HepG2 (cell line): Measurements from ENCODE around the gene ASCL2. TPM values are rescaled to one million over a fixed set of nuclear protein-coding genes. Genes with fewer than 3 reads are reported as not detected.

Experiments used
- ATAC-seq: fragments of 200-7000 bp; cut with Tn5 transposase; 3 replicates; pipeline ENCODE4 v1.9.1; 2020; ENCODE audit warnings: mild to moderate bottlenecking, moderate library complexity
- BruUV-seq: library from RNA; stranded (reverse); fragments of 400-500 nt; replicated peaks from 2 replicates; lab custom pipeline; 2021; lab: Mats Ljungman, UMichigan
- CTCF ChIA-PET: fragments of 300-600 bp; formaldehyde crosslinking; extraction: SDS; loops from one replicate; lab custom pipeline; 2021; ENCODE audit warnings: low total read pairs, inconsistent platforms, low intra/inter-chr PET ratio; lab: Yijun Ruan, JAX
- POLR2A ChIA-PET: fragments of 350-600 bp; sonication (Branson Sonifier 250); formaldehyde crosslinking; loops from one replicate; lab custom pipeline; 2020; ENCODE audit warnings: antibody characterized with exemption, inconsistent platforms; lab: Yijun Ruan, JAX
- DNase-seq: peaks from one replicate; pipeline ENCODE4 v3.0.0-alpha.2; 2015; ENCODE audit warnings: low spot score
- FAIRE-seq: peaks from 3 replicates; lab custom pipeline; 2011; peaks lifted over from hg19 to GRCh38; lab: Jason Lieb, UNC
- H2AFZ ChIP-seq: one replicate; pipeline ENCODE4 v1.6.1; 2011; ENCODE audit warnings: low read length, inconsistent platforms
- H3K27ac ChIP-seq: fragments of 300-600 bp; 3 replicates; pipeline ENCODE4 v1.8.0; 2011; ENCODE audit warnings: mixed run types, mild to moderate bottlenecking, mixed read lengths, low read length, inconsistent platforms; ENCODE audit not compliant: insufficient read depth; ENCODE audit errors: extremely low read length
- H3K27me3 ChIP-seq, 2 experiments: fragments of 200-600 bp in 1 of 2; 2 replicates in 1 of 2; 3 replicates in 1 of 2; pipeline versions ENCODE4 v1.6.0 to v1.8.0; 2011; ENCODE audit warnings: low read length in 2 of 2, mild to moderate bottlenecking in 2 of 2, moderate library complexity in 2 of 2, inconsistent platforms in 1 of 2; ENCODE audit not compliant: insufficient read depth in 2 of 2, control insufficient read depth in 1 of 2
- H3K36me3 ChIP-seq, 2 experiments: fragments of 200-600 bp in 1 of 2; replicated peaks in 1 of 2; 2 replicates in 1 of 2; 3 replicates in 1 of 2; pipeline versions ENCODE4 v1.5.1 to v1.8.0; 2011; ENCODE audit warnings: low read length in 2 of 2, inconsistent platforms in 1 of 2; ENCODE audit not compliant: insufficient read depth in 2 of 2, control insufficient read depth in 1 of 2
- H3K4me1 ChIP-seq: 2 replicates; pipeline ENCODE4 v1.5.1; 2012; ENCODE audit warnings: low read length, inconsistent platforms; ENCODE audit not compliant: insufficient read depth
- H3K4me2 ChIP-seq: 2 replicates; pipeline ENCODE4 v1.6.0; 2011; ENCODE audit warnings: low read depth, low read length, inconsistent platforms
- H3K4me3 ChIP-seq, 3 experiments: fragments of 200-600 bp in 1 of 3; sonication (generic), shearing (Covaris generic) in 1 of 3; replicated peaks in 1 of 3; 2 replicates each; pipeline ENCODE4 v1.5.1; 2011 to 2016; ENCODE audit warnings: low read length in 3 of 3, inconsistent platforms in 2 of 3, low read depth in 2 of 3, mild to moderate bottlenecking in 2 of 3, control low read depth in 1 of 3, mixed read lengths in 1 of 3; ENCODE audit not compliant: insufficient read depth in 1 of 3
- H3K79me2 ChIP-seq: one replicate; pipeline ENCODE4 v1.6.1; 2011; ENCODE audit warnings: low read length, inconsistent platforms; ENCODE audit not compliant: insufficient read depth
- H3K9ac ChIP-seq: 2 replicates; pipeline ENCODE4 v1.6.0; 2011; ENCODE audit warnings: mild to moderate bottlenecking, low read depth, low read length, inconsistent platforms; ENCODE audit not compliant: insufficient read depth
- H3K9me3 ChIP-seq: 2 replicates; pipeline ENCODE4 v1.5.1; 2012; ENCODE audit warnings: mild to moderate bottlenecking, low read length
- H4K20me1 ChIP-seq: 2 replicates; pipeline ENCODE4 v1.6.0; 2011; ENCODE audit warnings: inconsistent platforms, mild to moderate bottlenecking, low read length, moderate library complexity; ENCODE audit not compliant: insufficient read depth
- HNF1A ChIP-seq, 2 experiments: sonication (generic) in 1 of 2; formaldehyde crosslinking in 1 of 2; IDR thresholded peaks; 2 replicates each; pipeline versions ENCODE4 v1.4.0 to v1.6.1; 2016 to 2020; ENCODE audit warnings: borderline replicate concordance in 1 of 2, low read depth in 1 of 2, mild to moderate bottlenecking in 1 of 2, missing genetic modification reagents in 1 of 2
- HNRNPUL1 ChIP-seq: fragments of 200-400 bp; formaldehyde crosslinking; IDR thresholded peaks from 2 replicates; pipeline ENCODE4 v1.6.1; 2017; ENCODE audit warnings: low read depth, mild to moderate bottlenecking, low read length, moderate library complexity
- MYC ChIP-seq: sonication (generic); formaldehyde crosslinking; IDR thresholded peaks from 2 replicates; pipeline ENCODE4 v1.9.0; 2021; ENCODE audit warnings: missing genetic modification reagents, borderline replicate concordance
- PHF8 ChIP-seq: sonication (generic); formaldehyde crosslinking; IDR thresholded peaks from 2 replicates; pipeline ENCODE4 v1.5.0; 2020; ENCODE audit warnings: missing genetic modification reagents
- PRDM15 ChIP-seq: sonication (generic); formaldehyde crosslinking; IDR thresholded peaks from 2 replicates; pipeline ENCODE4 v1.4.0; 2020; ENCODE audit warnings: missing genetic modification reagents
- SP5 ChIP-seq: IDR thresholded peaks from 2 replicates; pipeline ENCODE4 v1.6.1; 2016; ENCODE audit warnings: low read depth, borderline replicate concordance
- TGIF2 ChIP-seq: IDR thresholded peaks from 2 replicates; pipeline ENCODE4 v1.6.1; 2016; ENCODE audit warnings: control low read depth, missing compliant biosample characterization
- ZNF256 ChIP-seq: sonication (generic); formaldehyde crosslinking; conservative IDR thresholded peaks from 2 replicates; pipeline ENCODE4 v1.4.0; 2020; ENCODE audit warnings: missing genetic modification reagents
- WGBS: methylation state at CpG from one replicate; pipeline ENCODE4 v1.1.6; 2017; ENCODE audit warnings: low lambda C conversion rate; 5-methylcytosine and 5-hydroxymethylcytosine counted together
- in situ Hi-C: cut with HindIII; loops from 2 replicates; pipeline ENCODE4 v1.10.0; 2017; ENCODE audit warnings: low pct_unique_long_range_greater_than_20kb; ENCODE audit not compliant: extremely low pct_ligation_motif_present
- intact Hi-C: fragments of 100-400 bp; cut with micrococcal nuclease; formaldehyde crosslinking; loops from one replicate; pipeline ENCODE4 v1.10.0; 2022; ENCODE audit not compliant: unreplicated experiment
- polyA plus RNA-seq, 8 experiments: library from polyadenylated mRNA; depleted of rRNA in 3 of 8; stranded (reverse) in 7 of 8; unstranded in 1 of 8; fragments of >200 nt; fragmentation: Illumina TruSeq in 4 of 8; extraction: Trizol in 4 of 8; gene quantifications; 2 replicates each; pipeline versions ENCODE4 v1.2.1 to v1.2.3, GENCODE V29; 2011 to 2016; ENCODE audit warnings: low read depth in 4 of 8, missing spikeins in 1 of 8, mixed read lengths in 1 of 8; ENCODE audit not compliant: insufficient read depth in 1 of 8
- total RNA-seq, 5 experiments: library from RNA; depleted of rRNA; stranded (reverse); fragments of >200 nt; fragmentation: Illumina TruSeq; extraction: Trizol; gene quantifications; 2 replicates each; pipeline ENCODE4 v1.2.3, GENCODE V29; 2016; ENCODE audit warnings: low read depth in 1 of 5

Gene ASCL2
- total and polyA plus RNA-seq, 2 of the 13 experiments (the other 11 are each of a cell fraction or from before 2014, with no cell fraction given), result 0.07 TPM; not detected in 1

GRCh38 chr11:2276280-2277007, 6.1 kb upstream of the ASCL2 start (continued):
- no peak for TF ChIP-seq HNF1A (IDR thresholded peaks at IDR 0.05; ENCODE audit: low read depth)
- TF ChIP-seq HNF1A (CRISPR knock-in tag; IDR thresholded peaks at IDR 0.05; ENCODE audit: borderline replicate concordance), result no peak

GRCh38 chr11:2275334-2276279, 5.2 kb upstream of the ASCL2 start:
- Histone ChIP-seq H3K79me2 (no peaks in the 10 kb centered on the region), H3K4me1 (no peaks in the 10 kb centered on the region), H3K4me2 (no peak overlapping the region), H3K27me3 (peaks cover 3 to 39% of the 10 kb centered on the region in 2 experiments), H2AFZ (no peak overlapping the region), H3K27ac (no peak overlapping the region), H3K9ac (no peak overlapping the region), H3K4me3 (no peak overlapping the region), H3K36me3 (no peaks in the 10 kb centered on the region), H3K9me3 (no peaks in the 10 kb centered on the region), H4K20me1 (no peaks in the 10 kb centered on the region)
- BruUV-seq, result no TSS peak
- TF ChIP-seq PHF8, result no peak
- TF ChIP-seq ZNF256 (CRISPR knock-in tag), result no peak
- TF ChIP-seq PRDM15 (CRISPR knock-in tag), result no peak
- TF ChIP-seq SP5 (CRISPR knock-in tag), result no peak
- TF ChIP-seq MYC, result no peak
- TF ChIP-seq TGIF2 (CRISPR knock-in tag), result no peak
- no peak for TF ChIP-seq HNRNPUL1
- in situ Hi-C loops, result no loop called here
- no peak for DNase-seq
- intact Hi-C loops, result no loop called here
- no peak for FAIRE-seq
- 57% methylated on average over 27 of the region's 30 CpGs for WGBS
- POLR2A ChIA-PET, result no interaction called here
- ATAC-seq, result no peak
- CTCF ChIA-PET, result no interaction called here
